ENCODE data around the gene MPP2. TPM values are rescaled to one million over a fixed set of nuclear protein-coding genes. Genes with fewer than 3 reads are reported as not detected.

The MPP2 gene
- total and polyA plus RNA-seq, 2 of the 13 experiments (the other 11 are each of a cell fraction or from before 2014, with no cell fraction given) = 0.20 to 1.7 TPM

DNA sequence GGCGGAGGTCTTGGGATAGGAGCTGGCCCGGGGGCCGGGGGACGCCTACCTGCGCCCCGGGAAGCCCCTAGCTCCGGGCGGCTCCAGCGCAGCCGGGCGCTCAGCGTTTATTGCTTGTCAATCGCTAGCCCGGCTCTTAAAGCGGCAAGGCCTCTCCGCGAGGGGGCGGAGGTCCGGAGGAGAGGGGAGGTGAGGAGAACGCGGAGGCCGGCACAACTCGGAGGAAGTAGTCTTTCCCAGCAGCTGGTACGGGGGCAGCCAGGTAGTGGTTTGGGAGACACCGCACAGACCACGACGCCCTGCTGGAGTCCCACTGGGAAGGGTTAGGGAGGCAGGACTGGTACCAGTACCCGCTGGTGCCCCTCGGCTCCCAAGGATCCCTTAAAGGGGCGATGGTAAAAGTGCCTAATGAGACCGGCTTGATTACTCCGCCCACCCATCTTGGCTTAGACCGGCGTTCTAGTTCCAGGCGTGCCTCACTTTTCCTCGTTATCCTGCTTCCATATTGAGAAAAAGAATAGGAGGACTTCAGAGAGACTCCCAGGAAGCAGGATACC lies at the start of gene MPP2 (continued):
- TF ChIP-seq CBX2 (IDR thresholded peaks at IDR 0.05; ENCODE audit: low read depth, low read length) (no peak), CBX2 (CRISPR knock-in tag; IDR thresholded peaks at IDR 0.05; ENCODE audit: low read depth) (0 out of 2 replicates have a peak, but pooled peaks have one; percentile 31), EZH2 (conservative IDR thresholded peaks at IDR 0.05; ENCODE audit: low read depth, low read length) (peak; percentile 91), CEBPG (CRISPR knock-in tag; IDR thresholded peaks at IDR 0.05) (no peak), MATR3 (CRISPR knock-in tag; IDR thresholded peaks at IDR 0.05) (no peak), MED8 (CRISPR knock-in tag; IDR thresholded peaks at IDR 0.05; ENCODE audit: insufficient replicate concordance) (no peak), FOXA3 (CRISPR knock-in tag; IDR thresholded peaks at IDR 0.05) (no peak), ZNF446 (CRISPR knock-in tag; IDR thresholded peaks at IDR 0.05) (0 out of 2 replicates have a peak, but pooled peaks have one; percentile 17), MIER3 (CRISPR knock-in tag; IDR thresholded peaks at IDR 0.05; ENCODE audit: borderline replicate concordance) (no peak), ZBTB8A (CRISPR knock-in tag; IDR thresholded peaks at IDR 0.05; ENCODE audit: borderline replicate concordance, low read depth) (no peak), ZNF510 (CRISPR knock-in tag; IDR thresholded peaks at IDR 0.05; ENCODE audit: low read depth) (no peak), ZNF552 (CRISPR knock-in tag; IDR thresholded peaks at IDR 0.05; ENCODE audit: borderline replicate concordance) (no peak), ZEB1 (IDR thresholded peaks at IDR 0.05; ENCODE audit: insufficient replicate concordance, low read depth) (no peak), ZNF841 (CRISPR knock-in tag; IDR thresholded peaks at IDR 0.05; ENCODE audit: borderline replicate concordance) (no peak), HNRNPLL (IDR thresholded peaks at IDR 0.05; ENCODE audit: low read depth, low read length, poor library complexity, severe bottlenecking) (peak; percentile 63)
- TF ChIP-seq, protein P1, sequence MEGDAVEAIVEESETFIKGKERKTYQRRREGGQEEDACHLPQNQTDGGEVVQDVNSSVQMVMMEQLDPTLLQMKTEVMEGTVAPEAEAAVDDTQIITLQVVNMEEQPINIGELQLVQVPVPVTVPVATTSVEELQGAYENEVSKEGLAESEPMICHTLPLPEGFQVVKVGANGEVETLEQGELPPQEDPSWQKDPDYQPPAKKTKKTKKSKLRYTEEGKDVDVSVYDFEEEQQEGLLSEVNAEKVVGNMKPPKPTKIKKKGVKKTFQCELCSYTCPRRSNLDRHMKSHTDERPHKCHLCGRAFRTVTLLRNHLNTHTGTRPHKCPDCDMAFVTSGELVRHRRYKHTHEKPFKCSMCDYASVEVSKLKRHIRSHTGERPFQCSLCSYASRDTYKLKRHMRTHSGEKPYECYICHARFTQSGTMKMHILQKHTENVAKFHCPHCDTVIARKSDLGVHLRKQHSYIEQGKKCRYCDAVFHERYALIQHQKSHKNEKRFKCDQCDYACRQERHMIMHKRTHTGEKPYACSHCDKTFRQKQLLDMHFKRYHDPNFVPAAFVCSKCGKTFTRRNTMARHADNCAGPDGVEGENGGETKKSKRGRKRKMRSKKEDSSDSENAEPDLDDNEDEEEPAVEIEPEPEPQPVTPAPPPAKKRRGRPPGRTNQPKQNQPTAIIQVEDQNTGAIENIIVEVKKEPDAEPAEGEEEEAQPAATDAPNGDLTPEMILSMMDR (CRISPR knock-in tag; IDR thresholded peaks at IDR 0.05) = peak; percentile 56
- TF ChIP-seq, protein P2, sequence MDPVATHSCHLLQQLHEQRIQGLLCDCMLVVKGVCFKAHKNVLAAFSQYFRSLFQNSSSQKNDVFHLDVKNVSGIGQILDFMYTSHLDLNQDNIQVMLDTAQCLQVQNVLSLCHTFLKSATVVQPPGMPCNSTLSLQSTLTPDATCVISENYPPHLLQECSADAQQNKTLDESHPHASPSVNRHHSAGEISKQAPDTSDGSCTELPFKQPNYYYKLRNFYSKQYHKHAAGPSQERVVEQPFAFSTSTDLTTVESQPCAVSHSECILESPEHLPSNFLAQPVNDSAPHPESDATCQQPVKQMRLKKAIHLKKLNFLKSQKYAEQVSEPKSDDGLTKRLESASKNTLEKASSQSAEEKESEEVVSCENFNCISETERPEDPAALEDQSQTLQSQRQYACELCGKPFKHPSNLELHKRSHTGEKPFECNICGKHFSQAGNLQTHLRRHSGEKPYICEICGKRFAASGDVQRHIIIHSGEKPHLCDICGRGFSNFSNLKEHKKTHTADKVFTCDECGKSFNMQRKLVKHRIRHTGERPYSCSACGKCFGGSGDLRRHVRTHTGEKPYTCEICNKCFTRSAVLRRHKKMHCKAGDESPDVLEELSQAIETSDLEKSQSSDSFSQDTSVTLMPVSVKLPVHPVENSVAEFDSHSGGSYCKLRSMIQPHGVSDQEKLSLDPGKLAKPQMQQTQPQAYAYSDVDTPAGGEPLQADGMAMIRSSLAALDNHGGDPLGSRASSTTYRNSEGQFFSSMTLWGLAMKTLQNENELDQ (CRISPR knock-in tag; IDR thresholded peaks at IDR 0.05; ENCODE audit: borderline replicate concordance) = no peak
- TF ChIP-seq, protein P3, sequence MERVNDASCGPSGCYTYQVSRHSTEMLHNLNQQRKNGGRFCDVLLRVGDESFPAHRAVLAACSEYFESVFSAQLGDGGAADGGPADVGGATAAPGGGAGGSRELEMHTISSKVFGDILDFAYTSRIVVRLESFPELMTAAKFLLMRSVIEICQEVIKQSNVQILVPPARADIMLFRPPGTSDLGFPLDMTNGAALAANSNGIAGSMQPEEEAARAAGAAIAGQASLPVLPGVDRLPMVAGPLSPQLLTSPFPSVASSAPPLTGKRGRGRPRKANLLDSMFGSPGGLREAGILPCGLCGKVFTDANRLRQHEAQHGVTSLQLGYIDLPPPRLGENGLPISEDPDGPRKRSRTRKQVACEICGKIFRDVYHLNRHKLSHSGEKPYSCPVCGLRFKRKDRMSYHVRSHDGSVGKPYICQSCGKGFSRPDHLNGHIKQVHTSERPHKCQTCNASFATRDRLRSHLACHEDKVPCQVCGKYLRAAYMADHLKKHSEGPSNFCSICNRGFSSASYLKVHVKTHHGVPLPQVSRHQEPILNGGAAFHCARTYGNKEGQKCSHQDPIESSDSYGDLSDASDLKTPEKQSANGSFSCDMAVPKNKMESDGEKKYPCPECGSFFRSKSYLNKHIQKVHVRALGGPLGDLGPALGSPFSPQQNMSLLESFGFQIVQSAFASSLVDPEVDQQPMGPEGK (CRISPR knock-in tag; IDR thresholded peaks at IDR 0.05) = no peak
- TF ChIP-seq, protein P4, sequence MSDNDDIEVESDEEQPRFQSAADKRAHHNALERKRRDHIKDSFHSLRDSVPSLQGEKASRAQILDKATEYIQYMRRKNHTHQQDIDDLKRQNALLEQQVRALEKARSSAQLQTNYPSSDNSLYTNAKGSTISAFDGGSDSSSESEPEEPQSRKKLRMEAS (IDR thresholded peaks at IDR 0.05) = 0 out of 2 replicates have a peak, but pooled peaks have one; percentile 28
- TF ChIP-seq, protein P5, sequence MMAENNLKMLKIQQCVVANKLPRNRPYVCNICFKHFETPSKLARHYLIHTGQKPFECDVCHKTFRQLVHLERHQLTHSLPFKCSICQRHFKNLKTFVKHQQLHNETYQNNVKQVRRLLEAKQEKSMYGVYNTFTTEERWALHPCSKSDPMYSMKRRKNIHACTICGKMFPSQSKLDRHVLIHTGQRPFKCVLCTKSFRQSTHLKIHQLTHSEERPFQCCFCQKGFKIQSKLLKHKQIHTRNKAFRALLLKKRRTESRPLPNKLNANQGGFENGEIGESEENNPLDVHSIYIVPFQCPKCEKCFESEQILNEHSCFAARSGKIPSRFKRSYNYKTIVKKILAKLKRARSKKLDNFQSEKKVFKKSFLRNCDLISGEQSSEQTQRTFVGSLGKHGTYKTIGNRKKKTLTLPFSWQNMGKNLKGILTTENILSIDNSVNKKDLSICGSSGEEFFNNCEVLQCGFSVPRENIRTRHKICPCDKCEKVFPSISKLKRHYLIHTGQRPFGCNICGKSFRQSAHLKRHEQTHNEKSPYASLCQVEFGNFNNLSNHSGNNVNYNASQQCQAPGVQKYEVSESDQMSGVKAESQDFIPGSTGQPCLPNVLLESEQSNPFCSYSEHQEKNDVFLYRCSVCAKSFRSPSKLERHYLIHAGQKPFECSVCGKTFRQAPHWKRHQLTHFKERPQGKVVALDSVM (CRISPR knock-in tag; IDR thresholded peaks at IDR 0.05) = peak; percentile 73
- TF ChIP-seq, protein P6, sequence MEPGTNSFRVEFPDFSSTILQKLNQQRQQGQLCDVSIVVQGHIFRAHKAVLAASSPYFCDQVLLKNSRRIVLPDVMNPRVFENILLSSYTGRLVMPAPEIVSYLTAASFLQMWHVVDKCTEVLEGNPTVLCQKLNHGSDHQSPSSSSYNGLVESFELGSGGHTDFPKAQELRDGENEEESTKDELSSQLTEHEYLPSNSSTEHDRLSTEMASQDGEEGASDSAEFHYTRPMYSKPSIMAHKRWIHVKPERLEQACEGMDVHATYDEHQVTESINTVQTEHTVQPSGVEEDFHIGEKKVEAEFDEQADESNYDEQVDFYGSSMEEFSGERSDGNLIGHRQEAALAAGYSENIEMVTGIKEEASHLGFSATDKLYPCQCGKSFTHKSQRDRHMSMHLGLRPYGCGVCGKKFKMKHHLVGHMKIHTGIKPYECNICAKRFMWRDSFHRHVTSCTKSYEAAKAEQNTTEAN (CRISPR knock-in tag; conservative IDR thresholded peaks at IDR 0.05) = no peak

Data from HepG2 (cell line).